Stimulated activated CD4-positive, alpha-beta T cell treated with anti-CD3 and anti-CD28 coated beads, TNF-alpha, amount 100 ng/mL, for 4 hours (primary cell): ENCODE data around the gene SLC30A2.

Source experiments
- DNase-seq, 3 experiments: peaks; one replicate each; pipeline ENCODE4 v3.0.0-alpha.2; 2020; ENCODE audit warnings: low read depth in 3 of 3

Gene SLC30A2

GRCh38 chr1:26069941-26070295 is 24.0 kb upstream of the SLC30A2 start:
- no peak for DNase-seq

- DNase-seq: no peak
Observed at GRCh38 chr1:26067432-26067911, 21.6 kb upstream of the SLC30A2 start, which contains the start of gene TRIM63. TRIM63 (minus strand) TSS chr1:26067630; CDS start chr1:26067494, 136 bp downstream.

GRCh38 chr1:26066857-26067256 is 20.9 kb upstream of the SLC30A2 start:
- no peak for DNase-seq

GRCh38 chr1:26066160-26066559 is 20.2 kb upstream of the SLC30A2 start:
- no peak for DNase-seq

- no peak for DNase-seq
Observed at GRCh38 chr1:26064553-26064952, 18.6 kb upstream of the SLC30A2 start.

GRCh38 chr1:26060832-26061574 is 15.1 kb upstream of the SLC30A2 start:
- no peak for DNase-seq

- no peak for DNase-seq
Observed at GRCh38 chr1:26059906-26060305, 14.0 kb upstream of the SLC30A2 start.

GRCh38 chr1:26058052-26058595 is 12.2 kb upstream of the SLC30A2 start:
- DNase-seq: no peak

GRCh38 chr1:26057189-26057588 is 11.3 kb upstream of the SLC30A2 start:
- DNase-seq: no peak

- no peak for DNase-seq
Observed at GRCh38 chr1:26055041-26055440, 9.1 kb upstream of the SLC30A2 start.

- DNase-seq: no peak
Observed at GRCh38 chr1:26053718-26054560, 8.0 kb upstream of the SLC30A2 start.

GRCh38 chr1:26050248-26050640 is 4.3 kb upstream of the SLC30A2 start:
- no peak for DNase-seq

- no peak for DNase-seq
Observed at GRCh38 chr1:26049531-26050247, 3.8 kb upstream of the SLC30A2 start.

GRCh38 chr1:26047278-26047874 is 1.5 kb upstream of the SLC30A2 start:
- no peak for DNase-seq

GRCh38 chr1:26046246-26047095 is 553 bp upstream of the SLC30A2 start:
- DNase-seq: no peak

GRCh38 chr1:26044971-26045721 is 772 bp downstream of the SLC30A2 start:
- DNase-seq: no peak

GRCh38 chr1:26044414-26044813 is 1.5 kb downstream of the SLC30A2 start:
- no peak for DNase-seq

GRCh38 chr1:26043765-26044164 is 2.2 kb downstream of the SLC30A2 start:
- no peak for DNase-seq

GRCh38 chr1:26041978-26042377 is 3.9 kb downstream of the SLC30A2 start:
- no peak for DNase-seq

GRCh38 chr1:26041401-26041800 is 4.5 kb downstream of the SLC30A2 start:
- DNase-seq: no peak
